GM12878 (cell line): ENCODE measurements around the gene KCNH5. TPM values are rescaled to one million over a fixed set of nuclear protein-coding genes. Genes with fewer than 3 reads are reported as not detected.

Source experiments
- ATAC-seq: fragments of 200-7000 bp; cut with Tn5 transposase; 3 replicates; pipeline ENCODE4 v1.9.1; 2020; ENCODE audit warnings: mild to moderate bottlenecking, moderate library complexity
- BruUV-seq: library from RNA; stranded (reverse); fragments of 400-500 nt; replicated peaks from 2 replicates; lab custom pipeline; 2021; lab: Mats Ljungman, UMichigan
- CTCF ChIA-PET: fragments of 300-600 bp; sonication (Branson Sonifier 250); formaldehyde crosslinking; extraction: SDS; loops from one replicate; lab custom pipeline; 2021; ENCODE audit warnings: inconsistent platforms; lab: Yijun Ruan, JAX
- POLR2A ChIA-PET: fragments of 350-600 bp; formaldehyde crosslinking; extraction: SDS; loops from one replicate; lab custom pipeline; 2021; ENCODE audit warnings: inconsistent platforms; lab: Charles Lee
- RAD21 ChIA-PET: fragments of 300-600 bp; sonication (Branson Sonifier 250); formaldehyde crosslinking; loops from one replicate; lab custom pipeline; 2023; ENCODE audit warnings: antibody characterized with exemption; ENCODE audit not compliant: unreplicated experiment; lab: Charles Lee
- SMC1A ChIA-PET: fragments of 300-600 bp; sonication (Branson Sonifier 250); formaldehyde crosslinking; loops from one replicate; lab custom pipeline; 2023; ENCODE audit not compliant: unreplicated experiment, uncharacterized antibody; lab: Charles Lee
- DNase-seq: peaks from one replicate; pipeline ENCODE4 v3.0.0-alpha.2; 2011; ENCODE audit warnings: low read depth, low spot score
- FAIRE-seq: peaks from 3 replicates; lab custom pipeline; 2011; peaks lifted over from hg19 to GRCh38; lab: Jason Lieb, UNC
- H2AFZ ChIP-seq: 2 replicates; pipeline ENCODE4 v1.6.0; 2011; ENCODE audit warnings: low read depth, low read length, control low read depth; ENCODE audit not compliant: control insufficient read depth
- H3K27ac ChIP-seq: 2 replicates; pipeline ENCODE4 v1.5.1; 2011; ENCODE audit warnings: control low read depth; ENCODE audit not compliant: control insufficient read depth, insufficient read depth
- H3K27me3 ChIP-seq, 2 experiments: replicated peaks in 1 of 2; 2 replicates each; pipeline versions ENCODE4 v1.6.0 to v1.6.1; 2011; ENCODE audit warnings: low read length in 1 of 2; ENCODE audit not compliant: control insufficient read depth in 2 of 2, insufficient read depth in 2 of 2
- H3K36me3 ChIP-seq, 2 experiments: 2 replicates each; pipeline ENCODE4 v1.5.1; 2011; ENCODE audit warnings: low read length in 1 of 2; ENCODE audit not compliant: control insufficient read depth in 2 of 2, insufficient read depth in 2 of 2
- H3K4me1 ChIP-seq: 2 replicates; pipeline ENCODE4 v1.6.1; 2011; ENCODE audit warnings: mild to moderate bottlenecking, low read length, moderate library complexity, mixed read lengths; ENCODE audit not compliant: control insufficient read depth, insufficient read depth
- H3K4me2 ChIP-seq: 2 replicates; pipeline ENCODE4 v1.6.0; 2011; ENCODE audit warnings: control low read depth; ENCODE audit not compliant: control insufficient read depth, insufficient read depth
- H3K4me3 ChIP-seq: fragments of 200-600 bp; sonication (generic); 2 replicates; pipeline ENCODE4 v1.5.1; 2016
- H3K79me2 ChIP-seq: 2 replicates; pipeline ENCODE4 v1.6.0; 2011; ENCODE audit warnings: low read length; ENCODE audit not compliant: control insufficient read depth, insufficient read depth
- H3K9ac ChIP-seq: 2 replicates; pipeline ENCODE4 v1.8.0; 2011; ENCODE audit warnings: low read length, control low read depth, mixed read lengths; ENCODE audit not compliant: control insufficient read depth, insufficient read depth
- H3K9me3 ChIP-seq: replicated peaks from 3 replicates; pipeline ENCODE4 v1.5.1; 2011; ENCODE audit warnings: mild to moderate bottlenecking, low read length; ENCODE audit not compliant: control insufficient read depth, insufficient read depth
- H4K20me1 ChIP-seq: 2 replicates; pipeline ENCODE4 v1.6.0; 2011; ENCODE audit not compliant: control insufficient read depth, insufficient read depth
- CEBPB ChIP-seq, 2 experiments: fragments of 150-350 bp in 1 of 2; IDR thresholded peaks; 2 replicates each; pipeline ENCODE4 v1.6.1; 2012 to 2014; ENCODE audit warnings: low read depth in 2 of 2, low read length in 2 of 2, borderline replicate concordance in 1 of 2, inconsistent platforms in 1 of 2
- LARP7 ChIP-seq: fragments of 450-650 bp; IDR thresholded peaks from 2 replicates; pipeline ENCODE4 v1.6.1; 2017; ENCODE audit warnings: mild to moderate bottlenecking
- MTA2 ChIP-seq: fragments of 450-650 bp; IDR thresholded peaks from 2 replicates; pipeline ENCODE4 v1.6.1; 2016; ENCODE audit warnings: low read depth, mild to moderate bottlenecking, moderate library complexity
- MYB ChIP-seq: fragments of 150-350 bp; IDR thresholded peaks from 2 replicates; pipeline ENCODE4 v1.6.1; 2014; ENCODE audit warnings: mild to moderate bottlenecking, low read depth, low read length, borderline replicate concordance
- NFXL1 ChIP-seq: fragments of 450-650 bp; IDR thresholded peaks from 2 replicates; pipeline ENCODE4 v1.6.1; 2017; ENCODE audit warnings: antibody characterized with exemption, mild to moderate bottlenecking, borderline replicate concordance
- NR2F1 ChIP-seq: fragments of 450-650 bp; conservative IDR thresholded peaks from 2 replicates; pipeline ENCODE4 v1.6.1; 2017; ENCODE audit warnings: mild to moderate bottlenecking
- POLR2AphosphoS5 ChIP-seq: IDR thresholded peaks from 2 replicates; pipeline ENCODE4 v1.6.1; 2011; ENCODE audit warnings: mild to moderate bottlenecking, low read length, inconsistent platforms
- TCF12 ChIP-seq: IDR thresholded peaks from 2 replicates; pipeline ENCODE4 v1.6.1; 2011; ENCODE audit warnings: low read depth, mild to moderate bottlenecking, low read length
- ZBED1 ChIP-seq: IDR thresholded peaks from 2 replicates; pipeline ENCODE4 v1.6.1; 2016; ENCODE audit warnings: borderline replicate concordance
- ZNF217 ChIP-seq: fragments of 450-650 bp; IDR thresholded peaks from 2 replicates; pipeline ENCODE4 v1.6.1; 2017; ENCODE audit warnings: antibody characterized with exemption, mild to moderate bottlenecking
- WGBS: methylation state at CpG from one replicate; pipeline ENCODE4 v1.1.6; 2016; ENCODE audit warnings: low lambda C conversion rate; ENCODE audit not compliant: insufficient replicate concordance, insufficient coverage; ENCODE audit errors: missing lambda C conversion rate; 5-methylcytosine and 5-hydroxymethylcytosine counted together
- in situ Hi-C: fragments of 300-500 bp; cut with MboI; formaldehyde crosslinking; loops from 9 replicates; pipeline ENCODE4 v1.14.3; 2018; ENCODE audit warnings: mixed read lengths
- intact Hi-C: fragments of 100-400 bp; cut with micrococcal nuclease; formaldehyde crosslinking; loops from one replicate; pipeline ENCODE4 v1.14.2; 2022; ENCODE audit not compliant: unreplicated experiment
- polyA plus RNA-seq, 11 experiments: library from polyadenylated mRNA; depleted of rRNA in 4 of 11; unstranded in 6 of 11; stranded (reverse) in 5 of 11; fragments of >200 nt; fragmentation: Nextera tagmentation in 4 of 11; fragmentation: Illumina TruSeq in 1 of 11; extraction: Ambion mirVana in 4 of 11; extraction: Trizol in 1 of 11; gene quantifications; 1 replicate in 1 of 11; 2 replicates in 10 of 11; pipeline versions ENCODE4 v1.2.1 to v1.2.3, GENCODE V29; 2011 to 2016; ENCODE audit warnings: inconsistent platforms in 2 of 11, missing spikeins in 2 of 11, low read depth in 1 of 11
- total RNA-seq, 4 experiments: library from RNA; depleted of rRNA in 3 of 4; stranded (reverse); fragments of >200 nt in 3 of 4; fragmentation: Illumina TruSeq in 1 of 4; extraction: Trizol in 1 of 4; gene quantifications; 2 replicates each; pipeline versions ENCODE4 v1.2.1 to v1.2.3, GENCODE V29; 2013 to 2021
- TF ChIP-seq, protein P1 (sequence below): fragments of 450-650 bp; IDR thresholded peaks from 2 replicates; pipeline ENCODE4 v1.6.1; 2017; ENCODE audit warnings: mild to moderate bottlenecking, moderate library complexity
- TF ChIP-seq, protein P2 (sequence below): fragments of 450-650 bp; IDR thresholded peaks from 2 replicates; pipeline ENCODE4 v1.6.1; 2017; ENCODE audit warnings: mild to moderate bottlenecking, low read depth, inconsistent platforms; ENCODE audit not compliant: poor library complexity, severe bottlenecking

Gene KCNH5
- total and polyA plus RNA-seq, 10 of the 15 experiments (the other 5 are each of a cell fraction or from before 2014, with no cell fraction given) = under 0.01 to 0.04 (median 0.04) TPM; not detected in 7

DNA sequence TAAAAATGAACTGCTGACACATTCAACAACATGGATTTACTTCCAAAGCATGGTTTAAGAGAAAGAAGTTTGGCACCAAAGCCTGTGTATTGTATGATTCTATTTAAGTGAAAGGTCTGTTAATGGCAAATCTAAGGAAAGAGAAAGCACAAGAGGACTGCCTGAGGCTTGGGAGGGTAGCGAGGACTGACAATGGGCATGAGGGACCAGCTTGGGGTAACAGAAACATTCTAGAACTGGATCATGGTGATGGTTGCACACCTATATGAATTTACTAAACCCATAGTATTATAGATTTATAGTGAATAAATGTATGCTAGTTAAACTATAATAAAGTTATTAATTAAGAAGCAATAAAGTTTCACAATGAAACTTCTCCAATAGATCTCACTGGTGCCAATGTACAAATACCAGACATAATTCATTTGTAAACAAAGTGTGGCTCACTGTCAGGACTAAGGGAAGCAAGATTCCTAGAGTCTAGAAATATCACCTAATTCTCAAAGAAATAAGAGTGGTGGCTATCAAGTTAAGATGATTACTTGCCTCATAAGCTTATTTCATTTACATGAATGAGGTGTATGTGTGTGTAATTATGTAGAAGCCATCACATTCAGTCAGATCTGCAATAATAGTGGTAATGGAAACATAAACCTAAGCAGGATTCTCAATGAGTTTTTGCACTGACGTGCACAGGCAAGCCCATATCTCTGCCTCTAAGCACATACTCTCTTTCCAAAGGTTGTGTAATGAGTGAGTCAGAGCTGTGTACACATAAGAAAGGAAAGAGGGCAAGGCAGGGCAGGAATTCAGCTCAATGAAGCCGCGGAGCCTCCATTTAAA lies 353.4 kb downstream of the KCNH5 start:
- 1% methylated on average over 4 of the region's 4 CpGs for WGBS
- intact Hi-C loops = no loop called here
- no peak for DNase-seq
- H2AFZ ChIP-seq = no peak overlapping the region
- no peaks in the 10 kb centered on the region for H3K4me1 ChIP-seq
- in situ Hi-C loops = no loop called here
- TF ChIP-seq POLR2AphosphoS5 (no peak), ZBED1 (no peak), NFXL1 (no peak), CEBPB (IDR thresholded peaks at IDR 0.05; ENCODE audit: borderline replicate concordance in 1 of 2, low read depth in 2 of 2, low read length in 2 of 2) (no peak), TCF12 (no peak)
- H3K27me3 ChIP-seq = no peaks in the 10 kb centered on the region
- BruUV-seq = no TSS peak
- RAD21 ChIA-PET = no interaction called here
- H3K79me2 ChIP-seq = no peaks in the 10 kb centered on the region
- SMC1A ChIA-PET = no interaction called here
- H3K4me2 ChIP-seq = no peak overlapping the region
- H3K27ac ChIP-seq = no peak overlapping the region
- no peak overlapping the region for H3K4me3 ChIP-seq
- no peaks in the 10 kb centered on the region for H3K9me3 ChIP-seq
- no peak for ATAC-seq
- H4K20me1 ChIP-seq = no peaks in the 10 kb centered on the region
- CTCF ChIA-PET = no interaction called here
- H3K9ac ChIP-seq = no peak overlapping the region
- no peak for FAIRE-seq
- POLR2A ChIA-PET = no interaction called here
- H3K36me3 ChIP-seq = no peaks in the 10 kb centered on the region

DNA sequence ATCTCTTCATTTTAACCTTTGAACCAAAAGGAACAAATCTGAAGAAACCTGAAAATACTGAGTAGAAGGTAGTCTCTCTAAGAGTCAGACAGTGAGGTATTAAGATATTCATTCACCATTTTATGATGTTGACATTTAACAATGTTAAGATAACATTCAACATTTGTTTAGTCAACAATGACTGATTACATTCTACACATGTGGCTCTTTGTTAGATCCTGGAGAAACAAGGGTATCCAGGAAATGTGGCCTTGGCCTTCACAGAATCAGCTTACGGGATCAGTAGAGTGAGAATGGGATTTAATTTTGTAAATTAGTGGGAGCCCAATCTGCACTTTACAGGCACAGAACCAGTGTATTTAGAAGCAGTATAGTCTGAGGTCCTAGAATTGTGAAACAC lies 355.5 kb downstream of the KCNH5 start:
- ChIA-PET SMC1A (no interaction called here), RAD21 (no interaction called here), CTCF (no interaction called here), POLR2A (no interaction called here)
- FAIRE-seq = no peak
- H3K9me3 ChIP-seq = no peaks in the 10 kb centered on the region
- no peak overlapping the region for H3K9ac ChIP-seq
- H4K20me1 ChIP-seq = no peaks in the 10 kb centered on the region
- DNase-seq = no peak
- H3K36me3 ChIP-seq = no peaks in the 10 kb centered on the region
- no peaks in the 10 kb centered on the region for H3K27me3 ChIP-seq
- H3K4me3 ChIP-seq = no peak overlapping the region
- H3K79me2 ChIP-seq = no peaks in the 10 kb centered on the region
- intact Hi-C loops (no loop called here), in situ Hi-C loops (no loop called here)
- no peaks in the 10 kb centered on the region for H3K4me1 ChIP-seq
- BruUV-seq = no TSS peak
- 10% methylated on average over 1 of the region's 1 CpG for WGBS
- no peak overlapping the region for H3K4me2 ChIP-seq
- no peak overlapping the region for H2AFZ ChIP-seq
- H3K27ac ChIP-seq = no peak overlapping the region
- no peak for ATAC-seq
- no peak for TF ChIP-seq ZNF217
- TF ChIP-seq MTA2 = no peak
- TF ChIP-seq, protein P1, sequence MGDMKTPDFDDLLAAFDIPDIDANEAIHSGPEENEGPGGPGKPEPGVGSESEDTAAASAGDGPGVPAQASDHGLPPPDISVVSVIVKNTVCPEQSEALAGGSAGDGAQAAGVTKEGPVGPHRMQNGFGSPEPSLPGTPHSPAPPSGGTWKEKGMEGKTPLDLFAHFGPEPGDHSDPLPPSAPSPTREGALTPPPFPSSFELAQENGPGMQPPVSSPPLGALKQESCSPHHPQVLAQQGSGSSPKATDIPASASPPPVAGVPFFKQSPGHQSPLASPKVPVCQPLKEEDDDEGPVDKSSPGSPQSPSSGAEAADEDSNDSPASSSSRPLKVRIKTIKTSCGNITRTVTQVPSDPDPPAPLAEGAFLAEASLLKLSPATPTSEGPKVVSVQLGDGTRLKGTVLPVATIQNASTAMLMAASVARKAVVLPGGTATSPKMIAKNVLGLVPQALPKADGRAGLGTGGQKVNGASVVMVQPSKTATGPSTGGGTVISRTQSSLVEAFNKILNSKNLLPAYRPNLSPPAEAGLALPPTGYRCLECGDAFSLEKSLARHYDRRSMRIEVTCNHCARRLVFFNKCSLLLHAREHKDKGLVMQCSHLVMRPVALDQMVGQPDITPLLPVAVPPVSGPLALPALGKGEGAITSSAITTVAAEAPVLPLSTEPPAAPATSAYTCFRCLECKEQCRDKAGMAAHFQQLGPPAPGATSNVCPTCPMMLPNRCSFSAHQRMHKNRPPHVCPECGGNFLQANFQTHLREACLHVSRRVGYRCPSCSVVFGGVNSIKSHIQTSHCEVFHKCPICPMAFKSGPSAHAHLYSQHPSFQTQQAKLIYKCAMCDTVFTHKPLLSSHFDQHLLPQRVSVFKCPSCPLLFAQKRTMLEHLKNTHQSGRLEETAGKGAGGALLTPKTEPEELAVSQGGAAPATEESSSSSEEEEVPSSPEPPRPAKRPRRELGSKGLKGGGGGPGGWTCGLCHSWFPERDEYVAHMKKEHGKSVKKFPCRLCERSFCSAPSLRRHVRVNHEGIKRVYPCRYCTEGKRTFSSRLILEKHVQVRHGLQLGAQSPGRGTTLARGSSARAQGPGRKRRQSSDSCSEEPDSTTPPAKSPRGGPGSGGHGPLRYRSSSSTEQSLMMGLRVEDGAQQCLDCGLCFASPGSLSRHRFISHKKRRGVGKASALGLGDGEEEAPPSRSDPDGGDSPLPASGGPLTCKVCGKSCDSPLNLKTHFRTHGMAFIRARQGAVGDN = no peak
- no peak for TF ChIP-seq MYB
- no peak for TF ChIP-seq CEBPB (IDR thresholded peaks at IDR 0.05; ENCODE audit: borderline replicate concordance in 1 of 2, low read depth in 2 of 2, low read length in 2 of 2)
- no peak for TF ChIP-seq LARP7
- TF ChIP-seq, protein P2, sequence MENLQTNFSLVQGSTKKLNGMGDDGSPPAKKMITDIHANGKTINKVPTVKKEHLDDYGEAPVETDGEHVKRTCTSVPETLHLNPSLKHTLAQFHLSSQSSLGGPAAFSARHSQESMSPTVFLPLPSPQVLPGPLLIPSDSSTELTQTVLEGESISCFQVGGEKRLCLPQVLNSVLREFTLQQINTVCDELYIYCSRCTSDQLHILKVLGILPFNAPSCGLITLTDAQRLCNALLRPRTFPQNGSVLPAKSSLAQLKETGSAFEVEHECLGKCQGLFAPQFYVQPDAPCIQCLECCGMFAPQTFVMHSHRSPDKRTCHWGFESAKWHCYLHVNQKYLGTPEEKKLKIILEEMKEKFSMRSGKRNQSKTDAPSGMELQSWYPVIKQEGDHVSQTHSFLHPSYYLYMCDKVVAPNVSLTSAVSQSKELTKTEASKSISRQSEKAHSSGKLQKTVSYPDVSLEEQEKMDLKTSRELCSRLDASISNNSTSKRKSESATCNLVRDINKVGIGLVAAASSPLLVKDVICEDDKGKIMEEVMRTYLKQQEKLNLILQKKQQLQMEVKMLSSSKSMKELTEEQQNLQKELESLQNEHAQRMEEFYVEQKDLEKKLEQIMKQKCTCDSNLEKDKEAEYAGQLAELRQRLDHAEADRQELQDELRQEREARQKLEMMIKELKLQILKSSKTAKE = no peak
- TF ChIP-seq NR2F1 = no peak
